Measurements from ENCODE around the gene TMOD1. TPM values are rescaled to one million over a fixed set of nuclear protein-coding genes. Genes with fewer than 3 reads are reported as not detected.

The TMOD1 gene
- total and polyA plus RNA-seq, 4 donors = 9.2 to 20.0 (median 14.1) TPM

DNA sequence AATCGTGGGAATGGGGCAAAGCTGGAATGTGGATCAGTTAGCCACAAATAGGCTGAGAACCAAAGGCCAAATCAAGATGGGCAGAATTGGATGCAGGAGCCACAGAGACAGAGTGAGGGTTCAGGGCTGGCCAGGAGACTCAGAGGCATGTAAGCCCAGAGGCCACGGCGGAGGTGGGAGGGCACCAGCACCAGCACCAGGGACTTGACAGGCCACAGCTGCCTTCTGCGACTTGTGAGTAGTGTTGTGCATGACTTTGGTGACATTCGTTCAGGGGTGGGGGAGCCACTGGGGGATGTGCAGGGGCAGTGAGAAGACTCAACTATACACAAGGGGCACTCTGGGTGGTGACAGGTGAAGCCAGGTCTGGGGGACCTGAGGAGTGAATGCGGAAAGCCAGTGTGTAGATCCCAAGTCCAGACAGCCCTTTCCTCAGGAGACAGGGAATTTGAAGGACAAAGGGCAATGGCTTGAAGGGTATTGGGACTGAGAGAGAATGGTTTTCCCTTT, 53.2 kb downstream of the TMOD1 start:
- Histone ChIP-seq H3K27me3 (ENCODE audit: control insufficient read depth in 4 of 4, insufficient read depth in 4 of 4, low read length in 3 of 4) (no peaks in the 10 kb centered on the region), H3K4me1 (ENCODE audit: control insufficient read depth in 4 of 4, insufficient read depth in 4 of 4, low read length in 3 of 4) (peaks cover 10 to 23% (median 16%) of the 10 kb centered on the region in 4 donors), H3K9me3 (ENCODE audit: control insufficient read depth in 4 of 4, low read length in 3 of 4) (no peaks in the 10 kb centered on the region), H3K27ac (ENCODE audit: low read depth in 1 of 2, low read length in 2 of 2) (no peak overlapping the region), H3K36me3 (ENCODE audit: control insufficient read depth in 4 of 4, insufficient read depth in 3 of 4, low read depth in 1 of 4, low read length in 3 of 4) (peaks cover 0 to 2% (median 0%) of the 10 kb centered on the region in 4 donors), H3K9ac (ENCODE audit: low read depth in 1 of 2, low read length in 2 of 2) (no peak overlapping the region), H3K4me3 (ENCODE audit: low read depth in 1 of 3, low read length in 3 of 3) (no peak overlapping the region)
- 94% methylated on average over 6 of the region's 6 CpGs for WGBS
- DNase-seq (ENCODE audit: low spot score) = no peak
- TF ChIP-seq EGR1 (IDR thresholded peaks at IDR 0.05; ENCODE audit: low read depth in 2 of 2) (no peak), JUND (IDR thresholded peaks at IDR 0.05) (no peak), NR2F2 (IDR thresholded peaks at IDR 0.05) (no peak), YY1 (IDR thresholded peaks at IDR 0.05) (no peak), RXRA (IDR thresholded peaks at IDR 0.05) (no peak), RAD21 (IDR thresholded peaks at IDR 0.05) (no peak), FOXA2 (IDR thresholded peaks at IDR 0.05) (no peak), HNF4A (conservative IDR thresholded peaks at IDR 0.05) (no peak), HNF4G (IDR thresholded peaks at IDR 0.05) (no peak), FOXA1 (IDR thresholded peaks at IDR 0.05) (no peak), GABPA (IDR thresholded peaks at IDR 0.05 in 1 of 2, conservative IDR thresholded peaks at IDR 0.05 in 1 of 2) (no peak), TAF1 (conservative IDR thresholded peaks at IDR 0.05) (no peak), SP1 (IDR thresholded peaks at IDR 0.05) (no peak)
- TF ChIP-seq, protein P1, sequence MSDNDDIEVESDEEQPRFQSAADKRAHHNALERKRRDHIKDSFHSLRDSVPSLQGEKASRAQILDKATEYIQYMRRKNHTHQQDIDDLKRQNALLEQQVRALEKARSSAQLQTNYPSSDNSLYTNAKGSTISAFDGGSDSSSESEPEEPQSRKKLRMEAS (IDR thresholded peaks at IDR 0.05) = no peak
- TF ChIP-seq, protein P2, sequence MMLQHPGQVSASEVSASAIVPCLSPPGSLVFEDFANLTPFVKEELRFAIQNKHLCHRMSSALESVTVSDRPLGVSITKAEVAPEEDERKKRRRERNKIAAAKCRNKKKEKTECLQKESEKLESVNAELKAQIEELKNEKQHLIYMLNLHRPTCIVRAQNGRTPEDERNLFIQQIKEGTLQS (IDR thresholded peaks at IDR 0.05) = no peak
- TF ChIP-seq, protein P3, sequence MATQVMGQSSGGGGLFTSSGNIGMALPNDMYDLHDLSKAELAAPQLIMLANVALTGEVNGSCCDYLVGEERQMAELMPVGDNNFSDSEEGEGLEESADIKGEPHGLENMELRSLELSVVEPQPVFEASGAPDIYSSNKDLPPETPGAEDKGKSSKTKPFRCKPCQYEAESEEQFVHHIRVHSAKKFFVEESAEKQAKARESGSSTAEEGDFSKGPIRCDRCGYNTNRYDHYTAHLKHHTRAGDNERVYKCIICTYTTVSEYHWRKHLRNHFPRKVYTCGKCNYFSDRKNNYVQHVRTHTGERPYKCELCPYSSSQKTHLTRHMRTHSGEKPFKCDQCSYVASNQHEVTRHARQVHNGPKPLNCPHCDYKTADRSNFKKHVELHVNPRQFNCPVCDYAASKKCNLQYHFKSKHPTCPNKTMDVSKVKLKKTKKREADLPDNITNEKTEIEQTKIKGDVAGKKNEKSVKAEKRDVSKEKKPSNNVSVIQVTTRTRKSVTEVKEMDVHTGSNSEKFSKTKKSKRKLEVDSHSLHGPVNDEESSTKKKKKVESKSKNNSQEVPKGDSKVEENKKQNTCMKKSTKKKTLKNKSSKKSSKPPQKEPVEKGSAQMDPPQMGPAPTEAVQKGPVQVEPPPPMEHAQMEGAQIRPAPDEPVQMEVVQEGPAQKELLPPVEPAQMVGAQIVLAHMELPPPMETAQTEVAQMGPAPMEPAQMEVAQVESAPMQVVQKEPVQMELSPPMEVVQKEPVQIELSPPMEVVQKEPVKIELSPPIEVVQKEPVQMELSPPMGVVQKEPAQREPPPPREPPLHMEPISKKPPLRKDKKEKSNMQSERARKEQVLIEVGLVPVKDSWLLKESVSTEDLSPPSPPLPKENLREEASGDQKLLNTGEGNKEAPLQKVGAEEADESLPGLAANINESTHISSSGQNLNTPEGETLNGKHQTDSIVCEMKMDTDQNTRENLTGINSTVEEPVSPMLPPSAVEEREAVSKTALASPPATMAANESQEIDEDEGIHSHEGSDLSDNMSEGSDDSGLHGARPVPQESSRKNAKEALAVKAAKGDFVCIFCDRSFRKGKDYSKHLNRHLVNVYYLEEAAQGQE (IDR thresholded peaks at IDR 0.05) = no peak
- TF ChIP-seq, protein P4, sequence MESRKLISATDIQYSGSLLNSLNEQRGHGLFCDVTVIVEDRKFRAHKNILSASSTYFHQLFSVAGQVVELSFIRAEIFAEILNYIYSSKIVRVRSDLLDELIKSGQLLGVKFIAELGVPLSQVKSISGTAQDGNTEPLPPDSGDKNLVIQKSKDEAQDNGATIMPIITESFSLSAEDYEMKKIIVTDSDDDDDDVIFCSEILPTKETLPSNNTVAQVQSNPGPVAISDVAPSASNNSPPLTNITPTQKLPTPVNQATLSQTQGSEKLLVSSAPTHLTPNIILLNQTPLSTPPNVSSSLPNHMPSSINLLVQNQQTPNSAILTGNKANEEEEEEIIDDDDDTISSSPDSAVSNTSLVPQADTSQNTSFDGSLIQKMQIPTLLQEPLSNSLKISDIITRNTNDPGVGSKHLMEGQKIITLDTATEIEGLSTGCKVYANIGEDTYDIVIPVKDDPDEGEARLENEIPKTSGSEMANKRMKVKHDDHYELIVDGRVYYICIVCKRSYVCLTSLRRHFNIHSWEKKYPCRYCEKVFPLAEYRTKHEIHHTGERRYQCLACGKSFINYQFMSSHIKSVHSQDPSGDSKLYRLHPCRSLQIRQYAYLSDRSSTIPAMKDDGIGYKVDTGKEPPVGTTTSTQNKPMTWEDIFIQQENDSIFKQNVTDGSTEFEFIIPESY (IDR thresholded peaks at IDR 0.05) = no peak
- TF ChIP-seq, protein P5, sequence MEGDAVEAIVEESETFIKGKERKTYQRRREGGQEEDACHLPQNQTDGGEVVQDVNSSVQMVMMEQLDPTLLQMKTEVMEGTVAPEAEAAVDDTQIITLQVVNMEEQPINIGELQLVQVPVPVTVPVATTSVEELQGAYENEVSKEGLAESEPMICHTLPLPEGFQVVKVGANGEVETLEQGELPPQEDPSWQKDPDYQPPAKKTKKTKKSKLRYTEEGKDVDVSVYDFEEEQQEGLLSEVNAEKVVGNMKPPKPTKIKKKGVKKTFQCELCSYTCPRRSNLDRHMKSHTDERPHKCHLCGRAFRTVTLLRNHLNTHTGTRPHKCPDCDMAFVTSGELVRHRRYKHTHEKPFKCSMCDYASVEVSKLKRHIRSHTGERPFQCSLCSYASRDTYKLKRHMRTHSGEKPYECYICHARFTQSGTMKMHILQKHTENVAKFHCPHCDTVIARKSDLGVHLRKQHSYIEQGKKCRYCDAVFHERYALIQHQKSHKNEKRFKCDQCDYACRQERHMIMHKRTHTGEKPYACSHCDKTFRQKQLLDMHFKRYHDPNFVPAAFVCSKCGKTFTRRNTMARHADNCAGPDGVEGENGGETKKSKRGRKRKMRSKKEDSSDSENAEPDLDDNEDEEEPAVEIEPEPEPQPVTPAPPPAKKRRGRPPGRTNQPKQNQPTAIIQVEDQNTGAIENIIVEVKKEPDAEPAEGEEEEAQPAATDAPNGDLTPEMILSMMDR (IDR thresholded peaks at IDR 0.05; ENCODE audit: low read depth, low read length, missing input control) = no peak
